ENCODE measurements around the gene NTRK1. TPM values are rescaled to one million over a fixed set of nuclear protein-coding genes. Genes with fewer than 3 reads are reported as not detected.

The NTRK1 gene
- total and polyA plus RNA-seq, 2 donors (not counting 1 experiment from before 2014, with no cell fraction given), result not detected

DNA sequence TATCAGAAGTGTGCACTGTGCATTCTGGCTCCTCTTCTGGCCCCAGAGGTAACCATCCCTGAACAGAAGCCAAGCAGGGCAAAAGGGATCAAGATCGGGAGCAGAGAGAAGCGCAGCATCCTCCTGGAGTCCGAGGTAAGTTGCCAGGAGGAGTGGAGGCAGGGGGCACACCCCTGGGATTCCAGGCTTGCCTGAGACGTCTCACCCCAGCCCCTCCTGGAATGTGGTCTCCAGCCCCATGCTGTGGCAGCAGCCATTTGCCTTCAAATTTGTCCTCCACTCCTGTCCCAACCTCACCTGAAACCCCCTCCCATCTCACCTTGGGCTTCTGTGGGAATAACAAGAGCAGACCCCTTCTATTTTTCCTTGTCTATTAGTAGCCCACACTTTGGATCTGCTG is 69.8 kb downstream of the NTRK1 start:
- H2AFZ ChIP-seq (ENCODE audit: low read length), result no peak overlapping the region
- peaks cover 3% of the 10 kb centered on the region for H3K36me3 ChIP-seq (ENCODE audit: control insufficient read depth, insufficient read depth, low read length)
- H3K9ac ChIP-seq (ENCODE audit: insufficient read depth, low read length), result no peak overlapping the region
- no peaks in the 10 kb centered on the region for H3K79me2 ChIP-seq (ENCODE audit: control insufficient read depth, insufficient read depth, low read length)
- H3K4me1 ChIP-seq (ENCODE audit: control insufficient read depth, extremely low read depth, insufficient read depth, low read length), result no peaks in the 10 kb centered on the region
- H3K27me3 ChIP-seq (ENCODE audit: control insufficient read depth, insufficient read depth, low read length), result no peaks in the 10 kb centered on the region
- H3K4me2 ChIP-seq (ENCODE audit: extremely low read depth, insufficient read depth, low read length), result no peak overlapping the region
- no peaks in the 10 kb centered on the region for H4K20me1 ChIP-seq (ENCODE audit: control insufficient read depth, extremely low read depth, insufficient read depth, low read length)
- DNase-seq (ENCODE audit: low read depth in 2 of 2), result no peak
- H3K9me3 ChIP-seq (ENCODE audit: control insufficient read depth, insufficient read depth, low read depth, low read length), result no peaks in the 10 kb centered on the region
- H3K27ac ChIP-seq (ENCODE audit: insufficient read depth, low read length), result no peak overlapping the region
- TF ChIP-seq, protein P1, sequence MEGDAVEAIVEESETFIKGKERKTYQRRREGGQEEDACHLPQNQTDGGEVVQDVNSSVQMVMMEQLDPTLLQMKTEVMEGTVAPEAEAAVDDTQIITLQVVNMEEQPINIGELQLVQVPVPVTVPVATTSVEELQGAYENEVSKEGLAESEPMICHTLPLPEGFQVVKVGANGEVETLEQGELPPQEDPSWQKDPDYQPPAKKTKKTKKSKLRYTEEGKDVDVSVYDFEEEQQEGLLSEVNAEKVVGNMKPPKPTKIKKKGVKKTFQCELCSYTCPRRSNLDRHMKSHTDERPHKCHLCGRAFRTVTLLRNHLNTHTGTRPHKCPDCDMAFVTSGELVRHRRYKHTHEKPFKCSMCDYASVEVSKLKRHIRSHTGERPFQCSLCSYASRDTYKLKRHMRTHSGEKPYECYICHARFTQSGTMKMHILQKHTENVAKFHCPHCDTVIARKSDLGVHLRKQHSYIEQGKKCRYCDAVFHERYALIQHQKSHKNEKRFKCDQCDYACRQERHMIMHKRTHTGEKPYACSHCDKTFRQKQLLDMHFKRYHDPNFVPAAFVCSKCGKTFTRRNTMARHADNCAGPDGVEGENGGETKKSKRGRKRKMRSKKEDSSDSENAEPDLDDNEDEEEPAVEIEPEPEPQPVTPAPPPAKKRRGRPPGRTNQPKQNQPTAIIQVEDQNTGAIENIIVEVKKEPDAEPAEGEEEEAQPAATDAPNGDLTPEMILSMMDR (conservative IDR thresholded peaks at IDR 0.05 in 1 of 2, IDR thresholded peaks at IDR 0.05 in 1 of 2; ENCODE audit: low read depth in 1 of 2, low read length in 2 of 2), result no peak
- no peak for TF ChIP-seq EZH2 (IDR thresholded peaks at IDR 0.05; ENCODE audit: low read length, missing control alignments)
- no peak overlapping the region for H3K4me3 ChIP-seq (replicated peaks in 1 of 4; ENCODE audit: control extremely low read depth in 1 of 4, insufficient read depth in 1 of 4, low read depth in 3 of 4, low read length in 4 of 4)

Other genes with a start within 250 kb of the NTRK1 start
- not detected in 2 replicates for gene HAPLN2, start 241.4 kb upstream of the NTRK1 start, total RNA-seq
- not detected in 2 replicates for gene HAPLN2, start 241.4 kb upstream of the NTRK1 start, polyA plus RNA-seq
- gene BCAN, start 218.7 kb upstream of the NTRK1 start, total RNA-seq, result under 0.01 TPM in 1 of 2 replicates, not detected in the other
- 0.03 and 0.05 TPM in 2 replicates for gene BCAN, start 218.7 kb upstream of the NTRK1 start, polyA plus RNA-seq
- 44.2 and 87.4 TPM in 2 replicates for gene NES, start 183.5 kb upstream of the NTRK1 start, total RNA-seq
- 23.0 and 34.6 TPM in 2 replicates for gene NES, start 183.5 kb upstream of the NTRK1 start, polyA plus RNA-seq
- 33.4 and 70.4 TPM in 2 replicates for gene CRABP2, start 155.3 kb upstream of the NTRK1 start, total RNA-seq
- 48.9 and 184 TPM in 2 replicates for gene CRABP2, start 155.3 kb upstream of the NTRK1 start, polyA plus RNA-seq
- gene METTL25B, start 132.4 kb upstream of the NTRK1 start, total RNA-seq, result 12.6 and 17.3 TPM in 2 replicates
- gene METTL25B, start 132.4 kb upstream of the NTRK1 start, polyA plus RNA-seq, result 5.5 and 6.4 TPM in 2 replicates
- gene ISG20L2, start 132.1 kb upstream of the NTRK1 start, total RNA-seq, result 5.4 and 5.8 TPM in 2 replicates
- gene ISG20L2, start 132.1 kb upstream of the NTRK1 start, polyA plus RNA-seq, result 23.6 and 29.9 TPM in 2 replicates
- gene MRPL24, start 119.8 kb upstream of the NTRK1 start, total RNA-seq, result 39.8 and 58.8 TPM in 2 replicates
- gene MRPL24, start 119.8 kb upstream of the NTRK1 start, polyA plus RNA-seq, result 67.2 and 108 TPM in 2 replicates
- gene HDGF, start 109.2 kb upstream of the NTRK1 start, total RNA-seq, result 108 and 138 TPM in 2 replicates
- 99.1 and 126 TPM in 2 replicates for gene HDGF, start 109.2 kb upstream of the NTRK1 start, polyA plus RNA-seq
- 10.5 and 13.2 TPM in 2 replicates for gene PRCC, start 93.3 kb upstream of the NTRK1 start, total RNA-seq
- gene PRCC, start 93.3 kb upstream of the NTRK1 start, polyA plus RNA-seq, result 52.0 and 75.8 TPM in 2 replicates
- not detected in 2 replicates for gene SH2D2A, start 44.0 kb upstream of the NTRK1 start, total RNA-seq
- gene SH2D2A, start 44.0 kb upstream of the NTRK1 start, polyA plus RNA-seq, result not detected in 2 replicates
- not detected in 2 replicates for gene INSRR, start 1.7 kb upstream of the NTRK1 start, total RNA-seq
- not detected in 2 replicates for gene INSRR, start 1.7 kb upstream of the NTRK1 start, polyA plus RNA-seq
- gene PEAR1, start 32.9 kb downstream of the NTRK1 start, total RNA-seq, result 2.3 and 2.6 TPM in 2 replicates
- gene PEAR1, start 32.9 kb downstream of the NTRK1 start, polyA plus RNA-seq, result 13.5 and 41.5 TPM in 2 replicates
- gene LRRC71, start 59.8 kb downstream of the NTRK1 start, total RNA-seq, result not detected in 2 replicates
- gene LRRC71, start 59.8 kb downstream of the NTRK1 start, polyA plus RNA-seq, result 0.16 and 1.8 TPM in 2 replicates
- gene ARHGEF11, start 184.9 kb downstream of the NTRK1 start, total RNA-seq, result 28.0 and 29.1 TPM in 2 replicates
- gene ARHGEF11, start 184.9 kb downstream of the NTRK1 start, polyA plus RNA-seq, result 12.8 and 19.5 TPM in 2 replicates
- not detected in 2 replicates for gene ETV3L, start 238.9 kb downstream of the NTRK1 start, total RNA-seq
- gene ETV3L, start 238.9 kb downstream of the NTRK1 start, polyA plus RNA-seq, result not detected in 2 replicates